ENCODE measurements around the gene FLRT1.

Gene FLRT1

DNA sequence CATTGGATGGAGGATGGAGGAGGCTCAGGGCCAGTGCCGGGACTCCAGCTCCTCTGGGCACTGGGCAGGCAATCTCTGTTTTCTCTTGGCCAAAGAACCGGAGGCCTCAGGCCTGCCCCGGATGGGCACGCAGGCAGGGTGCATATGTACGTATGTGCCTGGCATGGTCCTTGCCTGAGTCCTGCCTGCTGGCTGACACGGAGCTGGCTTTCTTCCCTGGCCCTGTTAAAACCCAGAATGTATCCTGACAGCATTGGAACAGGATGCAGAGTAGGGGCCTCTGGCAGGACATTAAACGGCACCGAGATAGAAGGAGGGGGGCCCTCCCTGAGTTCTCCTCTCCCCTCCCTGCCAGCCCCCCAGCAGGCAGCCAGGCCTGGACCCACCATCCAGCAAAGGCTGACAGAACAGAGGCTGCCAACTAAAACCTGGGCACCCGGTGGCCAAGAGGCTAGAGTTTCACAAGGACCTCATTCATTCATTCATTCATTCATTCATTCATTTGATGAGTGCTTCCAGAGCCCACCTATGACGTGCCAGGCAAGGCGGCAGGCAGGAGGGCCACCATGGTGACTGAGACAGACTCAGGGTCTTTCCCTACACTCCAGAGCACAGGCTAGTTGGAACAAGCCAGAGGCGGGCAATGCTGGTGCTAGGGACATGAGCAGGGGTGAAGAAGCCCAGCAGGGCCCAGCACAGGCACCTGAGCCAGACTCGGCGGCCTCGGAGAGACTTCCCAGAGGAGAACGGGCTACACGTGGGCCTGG, 28.8 kb downstream of the FLRT1 start:
- TF ChIP-seq, protein P1, sequence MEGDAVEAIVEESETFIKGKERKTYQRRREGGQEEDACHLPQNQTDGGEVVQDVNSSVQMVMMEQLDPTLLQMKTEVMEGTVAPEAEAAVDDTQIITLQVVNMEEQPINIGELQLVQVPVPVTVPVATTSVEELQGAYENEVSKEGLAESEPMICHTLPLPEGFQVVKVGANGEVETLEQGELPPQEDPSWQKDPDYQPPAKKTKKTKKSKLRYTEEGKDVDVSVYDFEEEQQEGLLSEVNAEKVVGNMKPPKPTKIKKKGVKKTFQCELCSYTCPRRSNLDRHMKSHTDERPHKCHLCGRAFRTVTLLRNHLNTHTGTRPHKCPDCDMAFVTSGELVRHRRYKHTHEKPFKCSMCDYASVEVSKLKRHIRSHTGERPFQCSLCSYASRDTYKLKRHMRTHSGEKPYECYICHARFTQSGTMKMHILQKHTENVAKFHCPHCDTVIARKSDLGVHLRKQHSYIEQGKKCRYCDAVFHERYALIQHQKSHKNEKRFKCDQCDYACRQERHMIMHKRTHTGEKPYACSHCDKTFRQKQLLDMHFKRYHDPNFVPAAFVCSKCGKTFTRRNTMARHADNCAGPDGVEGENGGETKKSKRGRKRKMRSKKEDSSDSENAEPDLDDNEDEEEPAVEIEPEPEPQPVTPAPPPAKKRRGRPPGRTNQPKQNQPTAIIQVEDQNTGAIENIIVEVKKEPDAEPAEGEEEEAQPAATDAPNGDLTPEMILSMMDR (IDR thresholded peaks at IDR 0.05; ENCODE audit: extremely low read depth, insufficient read depth, missing control alignments): no peak
- no peak for DNase-seq (ENCODE audit: low spot score)
- in situ Hi-C loops (cut with MboI; ENCODE audit: low pct_unique_long_range_greater_than_20kb, low sequenced_read_pairs, unreplicated experiment): no loop called here

DNA sequence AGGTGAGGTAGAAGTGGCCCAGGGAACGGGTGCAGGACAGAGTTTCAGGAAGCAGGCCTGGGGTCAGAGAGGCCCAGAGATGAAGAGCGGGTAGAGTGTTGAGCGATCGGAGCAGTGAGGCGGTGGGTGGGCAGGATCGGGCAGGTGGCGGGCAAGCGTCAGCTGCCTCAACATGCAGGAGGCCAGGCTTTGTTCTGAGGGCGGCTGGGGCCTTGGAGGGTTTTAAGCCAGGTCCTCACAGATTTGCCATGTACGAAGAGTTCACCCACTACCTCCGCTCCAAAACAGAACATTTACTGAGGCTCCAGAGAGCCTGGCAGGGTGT, 29.4 kb downstream of the FLRT1 start:
- TF ChIP-seq, protein P1 (IDR thresholded peaks at IDR 0.05; ENCODE audit: extremely low read depth, insufficient read depth, missing control alignments): no peak
- in situ Hi-C loops (cut with MboI; ENCODE audit: low pct_unique_long_range_greater_than_20kb, low sequenced_read_pairs, unreplicated experiment): no loop called here

DNA sequence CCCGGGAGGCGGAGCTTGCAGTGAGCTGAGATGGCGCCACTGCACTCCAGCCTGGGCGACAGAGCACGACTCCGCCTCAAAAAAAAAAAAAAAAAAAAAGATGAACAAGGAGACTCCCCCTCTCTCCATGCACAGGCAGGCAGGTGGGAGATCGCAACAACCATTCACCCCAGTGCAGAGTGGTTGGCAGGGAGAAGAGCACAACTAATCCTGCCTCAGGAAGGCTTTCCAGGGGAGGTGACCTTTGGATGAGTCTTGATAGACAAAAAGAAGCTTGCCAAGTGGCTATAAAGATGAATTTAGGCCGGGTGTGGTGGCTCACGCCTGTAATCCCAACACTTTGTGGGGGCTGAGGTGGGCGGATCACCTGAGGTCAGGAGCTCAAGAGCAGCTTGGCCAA, 30.0 kb downstream of the FLRT1 start:
- no peak for DNase-seq (ENCODE audit: low spot score)
- in situ Hi-C loops (cut with MboI; ENCODE audit: low pct_unique_long_range_greater_than_20kb, low sequenced_read_pairs, unreplicated experiment): no loop called here
- TF ChIP-seq, protein P1 (IDR thresholded peaks at IDR 0.05; ENCODE audit: extremely low read depth, insufficient read depth, missing control alignments): no peak

More for the DNA sequence above, 29.4 kb downstream of the FLRT1 start:
- no peak for DNase-seq (ENCODE audit: low spot score)

DNA sequence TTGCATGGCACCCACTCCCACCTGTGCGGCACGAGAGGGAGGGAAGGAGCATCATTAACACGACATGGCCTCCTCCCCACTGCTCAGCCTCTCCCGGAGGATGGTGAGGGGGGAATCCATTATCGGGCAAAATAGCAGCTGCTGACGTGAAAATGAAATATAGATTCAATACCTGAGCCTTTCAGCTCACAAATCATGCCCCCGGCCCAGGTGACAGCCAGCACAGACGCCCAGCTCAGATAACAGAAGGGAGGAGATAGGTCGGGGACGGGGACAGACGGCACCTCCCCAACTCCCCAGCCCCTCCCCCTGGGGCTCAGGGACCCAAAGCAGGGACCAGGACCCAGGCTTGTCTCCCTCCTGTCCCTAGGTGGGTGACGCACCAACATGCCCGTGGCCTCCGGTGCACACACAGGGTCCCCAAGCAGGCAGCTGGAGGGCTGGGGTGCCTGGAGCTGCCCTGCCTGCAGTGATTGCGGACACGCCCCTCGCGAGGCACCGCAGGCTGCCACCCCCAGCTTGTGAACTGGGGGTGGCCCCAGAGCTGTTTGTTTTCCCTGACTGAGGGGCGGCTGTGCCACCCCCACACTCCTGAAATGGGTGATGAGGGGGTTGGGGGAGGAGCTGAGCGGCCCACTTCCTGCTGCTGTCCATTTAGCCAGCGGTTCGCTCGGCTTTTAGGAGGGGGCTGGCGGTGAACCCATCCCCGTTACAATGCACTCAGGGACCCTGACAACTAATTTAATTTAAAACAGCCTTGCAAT, 31.7 kb downstream of the FLRT1 start:
- DNase-seq (ENCODE audit: low spot score): no peak
- TF ChIP-seq, protein P1 (IDR thresholded peaks at IDR 0.05; ENCODE audit: extremely low read depth, insufficient read depth, missing control alignments): no peak
- in situ Hi-C loops (cut with MboI; ENCODE audit: low pct_unique_long_range_greater_than_20kb, low sequenced_read_pairs, unreplicated experiment): no loop called here

DNA sequence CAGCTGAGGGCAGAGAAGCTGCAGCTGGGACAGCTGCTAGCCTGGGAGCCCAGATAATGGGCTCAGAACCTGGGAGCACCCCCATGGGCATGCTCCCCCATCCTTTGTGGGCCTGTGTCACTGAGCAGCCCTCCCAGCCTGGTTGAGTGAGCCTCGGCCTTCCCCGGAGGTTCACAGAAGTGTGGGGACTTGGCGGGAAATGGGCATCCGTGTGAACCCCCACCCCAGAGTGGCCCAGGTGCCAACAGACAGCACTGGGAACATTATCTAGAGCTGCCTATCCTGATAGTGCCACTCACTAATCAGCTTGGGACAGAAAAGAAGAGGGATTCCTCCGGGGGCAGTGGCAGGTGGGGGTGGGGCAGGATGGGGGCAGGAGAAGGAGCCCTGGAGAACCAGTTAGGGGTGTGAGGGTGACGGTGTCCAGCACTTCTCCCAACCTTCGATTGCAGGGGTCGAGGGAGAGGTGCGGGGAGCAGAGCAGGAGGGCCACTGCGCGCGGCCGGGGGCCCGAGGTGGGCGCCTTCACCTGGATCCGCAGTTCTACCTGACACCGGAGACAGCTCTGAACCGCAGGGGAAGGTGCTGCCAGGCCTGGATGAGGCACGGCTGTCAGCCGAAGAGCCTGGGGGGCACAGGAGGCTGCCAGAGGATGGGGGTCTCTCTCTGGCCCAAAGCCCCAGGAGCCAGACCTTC, 33.1 kb downstream of the FLRT1 start:
- TF ChIP-seq, protein P1 (IDR thresholded peaks at IDR 0.05; ENCODE audit: extremely low read depth, insufficient read depth, missing control alignments): no peak
- DNase-seq (ENCODE audit: low spot score): no peak
- in situ Hi-C loops (cut with MboI; ENCODE audit: low pct_unique_long_range_greater_than_20kb, low sequenced_read_pairs, unreplicated experiment): no loop called here

DNA sequence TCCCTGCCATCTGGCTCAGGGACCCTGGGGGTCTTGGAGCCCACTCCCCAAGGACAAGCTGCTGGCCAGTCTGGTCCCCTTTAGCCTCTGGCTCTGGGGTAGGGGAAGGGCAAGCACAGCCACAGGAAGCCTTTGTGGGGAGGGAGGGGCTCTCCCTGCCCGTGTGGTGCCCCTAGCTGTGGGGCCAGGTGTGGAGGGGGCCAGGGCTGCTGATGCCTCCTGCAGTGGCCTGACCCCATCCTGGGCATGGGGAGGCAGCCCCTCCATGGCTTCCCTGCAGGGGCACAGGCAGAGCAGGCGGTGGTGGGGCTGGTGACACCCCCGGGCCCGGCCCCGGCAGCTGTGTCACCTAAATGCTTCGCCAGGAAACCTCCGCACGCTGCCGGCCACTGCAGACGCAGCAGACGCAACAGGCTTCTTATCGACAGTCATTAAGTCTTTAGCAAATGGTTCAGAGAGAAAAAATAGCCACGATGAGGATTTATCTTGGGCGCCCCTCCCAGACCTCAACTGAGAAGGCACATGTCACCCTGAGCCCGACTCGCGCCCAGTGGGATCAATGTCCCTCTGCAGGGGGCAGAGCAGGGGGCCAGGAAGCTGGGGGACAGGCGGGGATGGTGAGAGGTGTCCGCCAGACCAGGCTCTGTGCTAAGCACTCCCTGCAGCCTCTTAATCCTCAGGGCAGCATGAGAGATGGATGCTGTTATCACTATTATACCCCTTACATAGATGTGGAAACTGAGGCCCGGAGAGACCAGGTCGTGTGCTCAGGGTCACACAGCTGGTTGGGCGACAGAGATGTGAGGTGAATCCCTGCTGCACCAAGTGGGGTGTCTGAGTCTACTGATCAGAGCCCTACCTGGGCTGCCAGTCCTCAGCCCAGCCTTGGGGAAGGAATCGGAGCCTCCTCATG, 33.9 kb downstream of the FLRT1 start:
- in situ Hi-C loops (cut with MboI; ENCODE audit: low pct_unique_long_range_greater_than_20kb, low sequenced_read_pairs, unreplicated experiment): no loop called here
- no peak for DNase-seq (ENCODE audit: low spot score)
- TF ChIP-seq, protein P1 (IDR thresholded peaks at IDR 0.05; ENCODE audit: extremely low read depth, insufficient read depth, missing control alignments): no peak

Measured in GM13977 (cell line).